ENCODE measurements around the gene PRM2.

Gene PRM2

DNA sequence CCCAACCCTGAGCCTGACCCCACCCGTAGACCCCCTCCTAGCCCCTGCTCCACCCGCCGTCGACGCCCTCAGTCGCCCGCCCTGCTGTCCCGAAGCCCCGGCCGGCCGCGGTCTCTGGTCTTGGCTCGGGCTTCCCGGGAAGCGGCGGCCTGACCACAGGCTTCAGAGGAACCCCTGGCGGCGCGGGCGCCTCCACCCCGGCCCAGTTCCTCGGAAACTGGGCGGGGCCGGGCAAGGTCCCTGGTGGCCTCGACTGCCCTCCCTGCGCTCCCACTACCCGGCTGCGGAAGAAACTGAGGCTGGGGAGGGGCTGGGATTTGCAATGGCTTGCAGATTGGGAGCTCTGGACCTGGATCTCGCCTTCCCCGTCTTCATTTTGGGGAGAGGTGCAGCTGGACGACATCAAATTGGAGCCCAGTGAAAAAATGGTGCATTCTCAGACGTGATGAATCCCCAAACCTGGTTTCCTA, 19.6 kb downstream of the PRM2 start (continued):
- TF ChIP-seq, protein P1, sequence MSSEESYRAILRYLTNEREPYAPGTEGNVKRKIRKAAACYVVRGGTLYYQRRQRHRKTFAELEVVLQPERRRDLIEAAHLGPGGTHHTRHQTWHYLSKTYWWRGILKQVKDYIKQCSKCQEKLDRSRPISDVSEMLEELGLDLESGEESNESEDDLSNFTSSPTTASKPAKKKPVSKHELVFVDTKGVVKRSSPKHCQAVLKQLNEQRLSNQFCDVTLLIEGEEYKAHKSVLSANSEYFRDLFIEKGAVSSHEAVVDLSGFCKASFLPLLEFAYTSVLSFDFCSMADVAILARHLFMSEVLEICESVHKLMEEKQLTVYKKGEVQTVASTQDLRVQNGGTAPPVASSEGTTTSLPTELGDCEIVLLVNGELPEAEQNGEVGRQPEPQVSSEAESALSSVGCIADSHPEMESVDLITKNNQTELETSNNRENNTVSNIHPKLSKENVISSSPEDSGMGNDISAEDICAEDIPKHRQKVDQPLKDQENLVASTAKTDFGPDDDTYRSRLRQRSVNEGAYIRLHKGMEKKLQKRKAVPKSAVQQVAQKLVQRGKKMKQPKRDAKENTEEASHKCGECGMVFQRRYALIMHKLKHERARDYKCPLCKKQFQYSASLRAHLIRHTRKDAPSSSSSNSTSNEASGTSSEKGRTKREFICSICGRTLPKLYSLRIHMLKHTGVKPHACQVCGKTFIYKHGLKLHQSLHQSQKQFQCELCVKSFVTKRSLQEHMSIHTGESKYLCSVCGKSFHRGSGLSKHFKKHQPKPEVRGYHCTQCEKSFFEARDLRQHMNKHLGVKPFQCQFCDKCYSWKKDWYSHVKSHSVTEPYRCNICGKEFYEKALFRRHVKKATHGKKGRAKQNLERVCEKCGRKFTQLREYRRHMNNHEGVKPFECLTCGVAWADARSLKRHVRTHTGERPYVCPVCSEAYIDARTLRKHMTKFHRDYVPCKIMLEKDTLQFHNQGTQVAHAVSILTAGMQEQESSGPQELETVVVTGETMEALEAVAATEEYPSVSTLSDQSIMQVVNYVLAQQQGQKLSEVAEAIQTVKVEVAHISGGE (tag by site-specific recombination; conservative IDR thresholded peaks at IDR 0.05; ENCODE audit: low read depth): no peak
- TF ChIP-seq ZNF155 (tag by site-specific recombination; IDR thresholded peaks at IDR 0.05) (no peak), ZNF391 (tag by site-specific recombination; IDR thresholded peaks at IDR 0.05; ENCODE audit: borderline replicate concordance, low read depth) (no peak), ZNF664 (tag by site-specific recombination; IDR thresholded peaks at IDR 0.05) (no peak), KLF8 (tag by site-specific recombination; IDR thresholded peaks at IDR 0.05) (no peak), SCRT1 (tag by site-specific recombination; IDR thresholded peaks at IDR 0.05; ENCODE audit: borderline replicate concordance) (no peak)
- TF ChIP-seq, protein P2, sequence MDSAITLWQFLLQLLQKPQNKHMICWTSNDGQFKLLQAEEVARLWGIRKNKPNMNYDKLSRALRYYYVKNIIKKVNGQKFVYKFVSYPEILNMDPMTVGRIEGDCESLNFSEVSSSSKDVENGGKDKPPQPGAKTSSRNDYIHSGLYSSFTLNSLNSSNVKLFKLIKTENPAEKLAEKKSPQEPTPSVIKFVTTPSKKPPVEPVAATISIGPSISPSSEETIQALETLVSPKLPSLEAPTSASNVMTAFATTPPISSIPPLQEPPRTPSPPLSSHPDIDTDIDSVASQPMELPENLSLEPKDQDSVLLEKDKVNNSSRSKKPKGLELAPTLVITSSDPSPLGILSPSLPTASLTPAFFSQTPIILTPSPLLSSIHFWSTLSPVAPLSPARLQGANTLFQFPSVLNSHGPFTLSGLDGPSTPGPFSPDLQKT (IDR thresholded peaks at IDR 0.05; ENCODE audit: borderline replicate concordance, low read depth, low read length): no peak
- TF ChIP-seq, protein P3, sequence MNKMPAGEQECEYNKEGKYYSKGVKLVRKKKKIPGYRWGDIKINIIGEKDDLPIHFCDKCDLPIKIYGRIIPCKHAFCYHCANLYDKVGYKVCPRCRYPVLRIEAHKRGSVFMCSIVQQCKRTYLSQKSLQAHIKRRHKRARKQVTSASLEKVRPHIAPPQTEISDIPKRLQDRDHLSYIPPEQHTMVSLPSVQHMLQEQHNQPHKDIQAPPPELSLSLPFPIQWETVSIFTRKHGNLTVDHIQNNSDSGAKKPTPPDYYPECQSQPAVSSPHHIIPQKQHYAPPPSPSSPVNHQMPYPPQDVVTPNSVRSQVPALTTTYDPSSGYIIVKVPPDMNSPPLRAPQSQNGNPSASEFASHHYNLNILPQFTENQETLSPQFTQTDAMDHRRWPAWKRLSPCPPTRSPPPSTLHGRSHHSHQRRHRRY (tag by site-specific recombination; IDR thresholded peaks at IDR 0.05): no peak
- TF ChIP-seq, protein P4, sequence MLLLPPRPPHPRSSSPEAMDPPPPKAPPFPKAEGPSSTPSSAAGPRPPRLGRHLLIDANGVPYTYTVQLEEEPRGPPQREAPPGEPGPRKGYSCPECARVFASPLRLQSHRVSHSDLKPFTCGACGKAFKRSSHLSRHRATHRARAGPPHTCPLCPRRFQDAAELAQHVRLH (tag by site-specific recombination; IDR thresholded peaks at IDR 0.05): no peak
- TF ChIP-seq, protein P5, sequence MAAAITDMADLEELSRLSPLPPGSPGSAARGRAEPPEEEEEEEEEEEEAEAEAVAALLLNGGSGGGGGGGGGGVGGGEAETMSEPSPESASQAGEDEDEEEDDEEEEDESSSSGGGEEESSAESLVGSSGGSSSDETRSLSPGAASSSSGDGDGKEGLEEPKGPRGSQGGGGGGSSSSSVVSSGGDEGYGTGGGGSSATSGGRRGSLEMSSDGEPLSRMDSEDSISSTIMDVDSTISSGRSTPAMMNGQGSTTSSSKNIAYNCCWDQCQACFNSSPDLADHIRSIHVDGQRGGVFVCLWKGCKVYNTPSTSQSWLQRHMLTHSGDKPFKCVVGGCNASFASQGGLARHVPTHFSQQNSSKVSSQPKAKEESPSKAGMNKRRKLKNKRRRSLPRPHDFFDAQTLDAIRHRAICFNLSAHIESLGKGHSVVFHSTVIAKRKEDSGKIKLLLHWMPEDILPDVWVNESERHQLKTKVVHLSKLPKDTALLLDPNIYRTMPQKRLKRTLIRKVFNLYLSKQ (tag by site-specific recombination; IDR thresholded peaks at IDR 0.05; ENCODE audit: borderline replicate concordance): no peak
- TF ChIP-seq, protein P6, sequence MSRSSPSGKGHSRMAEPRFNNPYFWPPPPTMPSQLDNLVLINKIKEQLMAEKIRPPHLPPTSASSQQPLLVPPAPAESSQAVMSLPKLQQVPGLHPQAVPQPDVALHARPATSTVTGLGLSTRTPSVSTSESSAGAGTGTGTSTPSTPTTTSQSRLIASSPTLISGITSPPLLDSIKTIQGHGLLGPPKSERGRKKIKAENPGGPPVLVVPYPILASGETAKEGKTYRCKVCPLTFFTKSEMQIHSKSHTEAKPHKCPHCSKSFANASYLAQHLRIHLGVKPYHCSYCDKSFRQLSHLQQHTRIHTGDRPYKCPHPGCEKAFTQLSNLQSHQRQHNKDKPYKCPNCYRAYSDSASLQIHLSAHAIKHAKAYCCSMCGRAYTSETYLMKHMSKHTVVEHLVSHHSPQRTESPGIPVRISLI (tag by site-specific recombination; IDR thresholded peaks at IDR 0.05): no peak

DNA sequence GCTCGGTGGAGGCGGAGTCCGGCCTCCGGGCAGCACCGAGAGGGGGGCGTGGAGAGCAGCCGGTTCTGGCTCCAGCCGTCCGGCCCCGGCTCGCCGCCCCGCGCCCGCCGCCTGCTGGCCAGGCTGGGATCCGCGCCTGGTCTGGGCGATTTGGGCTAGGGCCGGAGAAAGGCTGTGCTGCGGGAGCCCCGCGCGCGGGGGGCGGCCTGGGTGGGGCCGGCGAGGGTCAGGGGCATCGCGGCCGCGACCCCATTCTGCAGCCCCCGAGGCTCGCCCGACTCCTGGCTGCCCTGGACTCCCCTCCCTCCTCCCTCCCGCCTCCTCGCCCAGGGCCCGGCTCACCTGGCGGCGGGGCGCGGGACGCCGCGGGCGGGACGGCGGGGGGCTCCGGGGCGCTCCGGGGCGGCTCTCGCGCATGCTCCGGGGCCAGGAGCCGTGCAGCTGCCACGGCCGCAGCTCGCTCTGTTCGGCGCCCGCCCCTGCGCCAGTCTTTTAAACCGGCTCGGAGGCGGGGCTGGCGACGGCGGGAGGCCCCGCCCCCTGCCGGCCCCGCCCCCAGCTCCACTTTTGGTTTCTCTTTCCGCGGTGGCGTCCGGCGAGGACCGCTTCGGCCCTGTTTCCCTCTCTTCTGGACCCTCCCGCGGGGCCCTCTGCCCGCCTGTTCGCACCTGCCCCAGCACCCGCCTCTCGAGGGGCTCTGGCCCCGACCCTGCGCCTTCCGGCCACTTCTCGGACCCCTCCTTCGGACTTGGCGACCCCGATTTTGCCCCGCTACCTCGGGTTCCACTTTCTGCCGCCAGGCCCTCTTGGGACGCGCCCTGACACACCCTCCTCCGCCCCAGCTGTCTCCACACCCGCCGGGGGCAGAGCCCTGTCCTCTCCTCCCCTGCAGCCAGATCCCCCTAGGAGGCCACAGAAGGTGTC, 20.3 kb downstream of the PRM2 start, which contains the start of gene SOCS1:
SOCS1 (minus strand) TSS at position 468 of the 924 bp plus-strand sequence. CDS start 726 bp downstream, outside the sequence.
- H3K27ac ChIP-seq (ENCODE audit: extremely low read depth, low read depth, low read length): peak within 1 kb of the TSS; percentile 70; the same call in 1 of the 2 replicates
- POLR2A ChIA-PET: interaction anchor here (0.5 to 2.5 kb wide), 65 partner anchors 12 to 583 kb away, joined by 3 to 19 read pairs (median 4); partner anchors contain the start of genes CLEC16A, DEXI, PRM2 and PRM3
- H3K36me3 ChIP-seq (ENCODE audit: control insufficient read depth in 2 of 2, insufficient read depth in 1 of 2, low read length in 2 of 2): no peaks in the 10 kb centered on the region
- CTCF ChIA-PET: interaction anchor here (0.5 to 6.8 kb wide), 41 partner anchors 10 to 1215 kb away, joined by 3 to 58 read pairs (median 4); partner anchors contain the start of genes CLEC16A and PRM2
- H3K4me1 ChIP-seq (ENCODE audit: control insufficient read depth, insufficient read depth, low read length): peaks cover 5% of the 10 kb centered on the region; the same call in 1 of the 2 replicates
- H3K9me3 ChIP-seq (ENCODE audit: control insufficient read depth, insufficient read depth, low read depth, low read length): no peaks in the 10 kb centered on the region
- H3K4me3 ChIP-seq (ENCODE audit: low read depth, low read length): peak within 1 kb of the TSS; percentile 72
- TF ChIP-seq, protein P4 (tag by site-specific recombination; IDR thresholded peaks at IDR 0.05): 0 out of 2 replicates have a peak, but pooled peaks have one; percentile 10
- peak; percentile 7; the same call in 1 of the 2 replicates for TF ChIP-seq ZSCAN30 (tag by site-specific recombination; IDR thresholded peaks at IDR 0.05)
- TF ChIP-seq, protein P7, sequence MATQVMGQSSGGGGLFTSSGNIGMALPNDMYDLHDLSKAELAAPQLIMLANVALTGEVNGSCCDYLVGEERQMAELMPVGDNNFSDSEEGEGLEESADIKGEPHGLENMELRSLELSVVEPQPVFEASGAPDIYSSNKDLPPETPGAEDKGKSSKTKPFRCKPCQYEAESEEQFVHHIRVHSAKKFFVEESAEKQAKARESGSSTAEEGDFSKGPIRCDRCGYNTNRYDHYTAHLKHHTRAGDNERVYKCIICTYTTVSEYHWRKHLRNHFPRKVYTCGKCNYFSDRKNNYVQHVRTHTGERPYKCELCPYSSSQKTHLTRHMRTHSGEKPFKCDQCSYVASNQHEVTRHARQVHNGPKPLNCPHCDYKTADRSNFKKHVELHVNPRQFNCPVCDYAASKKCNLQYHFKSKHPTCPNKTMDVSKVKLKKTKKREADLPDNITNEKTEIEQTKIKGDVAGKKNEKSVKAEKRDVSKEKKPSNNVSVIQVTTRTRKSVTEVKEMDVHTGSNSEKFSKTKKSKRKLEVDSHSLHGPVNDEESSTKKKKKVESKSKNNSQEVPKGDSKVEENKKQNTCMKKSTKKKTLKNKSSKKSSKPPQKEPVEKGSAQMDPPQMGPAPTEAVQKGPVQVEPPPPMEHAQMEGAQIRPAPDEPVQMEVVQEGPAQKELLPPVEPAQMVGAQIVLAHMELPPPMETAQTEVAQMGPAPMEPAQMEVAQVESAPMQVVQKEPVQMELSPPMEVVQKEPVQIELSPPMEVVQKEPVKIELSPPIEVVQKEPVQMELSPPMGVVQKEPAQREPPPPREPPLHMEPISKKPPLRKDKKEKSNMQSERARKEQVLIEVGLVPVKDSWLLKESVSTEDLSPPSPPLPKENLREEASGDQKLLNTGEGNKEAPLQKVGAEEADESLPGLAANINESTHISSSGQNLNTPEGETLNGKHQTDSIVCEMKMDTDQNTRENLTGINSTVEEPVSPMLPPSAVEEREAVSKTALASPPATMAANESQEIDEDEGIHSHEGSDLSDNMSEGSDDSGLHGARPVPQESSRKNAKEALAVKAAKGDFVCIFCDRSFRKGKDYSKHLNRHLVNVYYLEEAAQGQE (tag by site-specific recombination; IDR thresholded peaks at IDR 0.05): 0 out of 2 replicates have a peak, but pooled peaks have one; percentile 43
- peak; percentile 100 for TF ChIP-seq ZNF335 (tag by site-specific recombination; conservative IDR thresholded peaks at IDR 0.05)
- no peak for TF ChIP-seq ZNF521 (tag by site-specific recombination; IDR thresholded peaks at IDR 0.05)
- peak; percentile 88; the same call in 1 of the 2 replicates for TF ChIP-seq ZNF391 (tag by site-specific recombination; IDR thresholded peaks at IDR 0.05; ENCODE audit: borderline replicate concordance, low read depth)
- TF ChIP-seq ZNF146 (tag by site-specific recombination; IDR thresholded peaks at IDR 0.05): no peak
- TF ChIP-seq SP7 (tag by site-specific recombination; IDR thresholded peaks at IDR 0.05): peak; percentile 76; the same call in 1 of the 2 replicates
- TF ChIP-seq ZNF626 (tag by site-specific recombination; IDR thresholded peaks at IDR 0.05): no peak
- TF ChIP-seq KLF16 (tag by site-specific recombination; IDR thresholded peaks at IDR 0.05): peak; percentile 88
- no peak for TF ChIP-seq ZNF223 (tag by site-specific recombination; IDR thresholded peaks at IDR 0.05)

Data from HEK293 (cell line).